Prostate gland (tissue), 2 donors: ENCODE data around the gene DTYMK.

Source experiments
- POLR2A ChIP-seq: fragments of 450-650 bp; IDR thresholded peaks from one replicate; pipeline ENCODE4 v1.6.1; 2016; ENCODE audit warnings: antibody characterized with exemption, mild to moderate bottlenecking
- POLR2AphosphoS5 ChIP-seq: sonication (generic); formaldehyde crosslinking; IDR thresholded peaks from one replicate; pipeline ENCODE4 v1.6.1; 2017; ENCODE audit warnings: antibody characterized with exemption
- TF ChIP-seq, protein P1 (sequence below), 4 experiments: fragments of 200-600 bp in 2 of 4; fragments of 450-650 bp in 2 of 4; sonication (generic) in 2 of 4; IDR thresholded peaks; 1 replicate in 3 of 4; 2 replicates in 1 of 4; pipeline ENCODE4 v1.5.1; 2016 to 2019; ENCODE audit warnings: antibody characterized with exemption in 4 of 4, mild to moderate bottlenecking in 2 of 4, moderate library complexity in 2 of 4

DNA sequence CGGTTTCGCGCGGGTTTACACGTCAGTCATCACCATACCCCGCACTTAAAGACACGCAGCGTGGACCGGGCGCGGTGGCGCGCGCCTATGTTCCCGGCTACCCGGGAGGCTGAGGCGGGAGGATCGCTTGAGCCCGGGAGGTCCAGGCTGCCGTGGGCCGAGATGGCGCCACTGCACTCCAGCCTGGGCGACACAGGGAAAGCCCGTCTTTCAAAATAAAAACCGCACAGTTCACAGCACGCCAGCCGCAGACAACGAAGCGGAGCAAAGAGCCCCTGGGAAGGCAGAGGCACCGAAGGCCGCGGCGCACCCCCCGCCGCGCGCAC, 328 bp downstream of the DTYMK start:
- TF ChIP-seq POLR2A, result no peak
- TF ChIP-seq, protein P1, sequence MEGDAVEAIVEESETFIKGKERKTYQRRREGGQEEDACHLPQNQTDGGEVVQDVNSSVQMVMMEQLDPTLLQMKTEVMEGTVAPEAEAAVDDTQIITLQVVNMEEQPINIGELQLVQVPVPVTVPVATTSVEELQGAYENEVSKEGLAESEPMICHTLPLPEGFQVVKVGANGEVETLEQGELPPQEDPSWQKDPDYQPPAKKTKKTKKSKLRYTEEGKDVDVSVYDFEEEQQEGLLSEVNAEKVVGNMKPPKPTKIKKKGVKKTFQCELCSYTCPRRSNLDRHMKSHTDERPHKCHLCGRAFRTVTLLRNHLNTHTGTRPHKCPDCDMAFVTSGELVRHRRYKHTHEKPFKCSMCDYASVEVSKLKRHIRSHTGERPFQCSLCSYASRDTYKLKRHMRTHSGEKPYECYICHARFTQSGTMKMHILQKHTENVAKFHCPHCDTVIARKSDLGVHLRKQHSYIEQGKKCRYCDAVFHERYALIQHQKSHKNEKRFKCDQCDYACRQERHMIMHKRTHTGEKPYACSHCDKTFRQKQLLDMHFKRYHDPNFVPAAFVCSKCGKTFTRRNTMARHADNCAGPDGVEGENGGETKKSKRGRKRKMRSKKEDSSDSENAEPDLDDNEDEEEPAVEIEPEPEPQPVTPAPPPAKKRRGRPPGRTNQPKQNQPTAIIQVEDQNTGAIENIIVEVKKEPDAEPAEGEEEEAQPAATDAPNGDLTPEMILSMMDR (IDR thresholded peaks at IDR 0.05), result no peak
- TF ChIP-seq POLR2AphosphoS5, result no peak
